Esophagus squamous epithelium (tissue), 4 donors: ENCODE measurements around the gene HSD17B4.
"Not testable (repeated sequence)": the region's sequence is repeated elsewhere in the genome, so short reads cannot be mapped to it uniquely, and the experiment has no call there.

Experiments used
- CTCF ChIP-seq, 6 experiments: fragments of 450-650 bp in 4 of 6; fragments of 200-600 bp in 2 of 6; sonication (generic) in 2 of 6; IDR thresholded peaks; one replicate each; pipeline ENCODE4 v1.5.1; 2016 to 2019; ENCODE audit warnings: antibody characterized with exemption in 6 of 6, mild to moderate bottlenecking in 4 of 6, moderate library complexity in 4 of 6
- POLR2A ChIP-seq, 4 donors: fragments of 450-650 bp; IDR thresholded peaks; one replicate each; pipeline ENCODE4 v1.6.1; 2017; ENCODE audit warnings: antibody characterized with exemption in 4 of 4, mild to moderate bottlenecking in 4 of 4, moderate library complexity in 3 of 4

GRCh38 chr5:119444643-119445042 is 7.7 kb upstream of the HSD17B4 start:
- TF ChIP-seq CTCF, POLR2A (IDR thresholded peaks at IDR 0.05): not testable (repeated sequence)
